PC-3 (cell line): ENCODE results near the gene IL1B. TPM values are rescaled to one million over a fixed set of nuclear protein-coding genes. Genes with fewer than 3 reads are reported as not detected.

Source experiments
- ATAC-seq: fragments of 200-7000 bp; cut with Tn5 transposase; 2 replicates; pipeline ENCODE4 v1.9.1; 2020; ENCODE audit warnings: mild to moderate bottlenecking, moderate library complexity
- BruUV-seq: library from RNA; stranded (reverse); fragments of 400-500 nt; replicated peaks from 2 replicates; lab custom pipeline; 2021; lab: Mats Ljungman, UMichigan
- CTCF ChIA-PET: fragments of 300-600 bp; sonication (Branson Sonifier 250); formaldehyde crosslinking; loops from one replicate; lab custom pipeline; 2022; ENCODE audit warnings: antibody characterized with exemption; lab: Charles Lee
- POLR2A ChIA-PET: fragments of 300-600 bp; sonication (Branson Sonifier 250); formaldehyde crosslinking; loops from one replicate; lab custom pipeline; 2022; ENCODE audit warnings: antibody characterized with exemption; ENCODE audit not compliant: unreplicated experiment; lab: Charles Lee
- DNase-seq: peaks from one replicate; pipeline ENCODE4 v3.0.0-alpha.2; 2015
- H2AFZ ChIP-seq: fragments of 300-600 bp; sonication (generic); 2 replicates; pipeline ENCODE4 v1.6.0; 2016; ENCODE audit warnings: antibody characterized with exemption, low read length
- H3F3A ChIP-seq: fragments of 300-600 bp; sonication (generic); one replicate; pipeline ENCODE4 v1.6.0; 2017; ENCODE audit warnings: antibody characterized with exemption, low read length, control low read depth, mild to moderate bottlenecking; ENCODE audit not compliant: unreplicated experiment
- H3K27ac ChIP-seq: fragments of 300-600 bp; sonication (generic); 2 replicates; pipeline ENCODE4 v1.5.1; 2016; ENCODE audit warnings: mild to moderate bottlenecking, low read length
- H3K27me3 ChIP-seq: fragments of 300-600 bp; sonication (generic); 2 replicates; pipeline ENCODE4 v1.6.1; 2016; ENCODE audit warnings: low read length, mixed read lengths
- H3K36me3 ChIP-seq: fragments of 300-600 bp; sonication (generic); 2 replicates; pipeline ENCODE4 v1.6.1; 2016; ENCODE audit warnings: low read depth, mixed run types, low read length, mixed read lengths
- H3K4me1 ChIP-seq: fragments of 300-600 bp; sonication (generic); 2 replicates; pipeline ENCODE4 v1.5.1; 2016; ENCODE audit warnings: low read length; ENCODE audit not compliant: insufficient read depth
- H3K4me2 ChIP-seq: fragments of 300-600 bp; sonication (generic); 2 replicates; pipeline ENCODE4 v1.6.0; 2016; ENCODE audit warnings: low read length
- H3K4me3 ChIP-seq: fragments of 300-600 bp; sonication (generic); 2 replicates; pipeline ENCODE4 v1.5.1; 2016; ENCODE audit warnings: mild to moderate bottlenecking, low read length, mixed read lengths
- H3K79me2 ChIP-seq: fragments of 300-600 bp; sonication (generic); 2 replicates; pipeline ENCODE4 v1.6.1; 2017; ENCODE audit warnings: low read length, mixed read lengths
- H3K9ac ChIP-seq: fragments of 300-600 bp; sonication (generic); 2 replicates; pipeline ENCODE4 v1.6.0; 2016; ENCODE audit warnings: mild to moderate bottlenecking, low read length
- H3K9me2 ChIP-seq: fragments of 300-600 bp; sonication (generic); replicated peaks from 2 replicates; pipeline ENCODE4 v1.6.1; 2016; ENCODE audit warnings: mixed run types, low read length, mixed read lengths
- H3K9me3 ChIP-seq: fragments of 300-600 bp; sonication (generic); 2 replicates; pipeline ENCODE4 v1.6.1; 2016; ENCODE audit warnings: low read length, mixed read lengths
- H4K20me1 ChIP-seq: fragments of 300-600 bp; sonication (generic); 2 replicates; pipeline ENCODE4 v1.6.1; 2016; ENCODE audit warnings: low read length, mixed read lengths
- CTCF ChIP-seq: fragments of 300-600 bp; sonication (generic); conservative IDR thresholded peaks from 2 replicates; pipeline ENCODE4 v1.5.1; 2017; ENCODE audit warnings: antibody characterized with exemption, low read depth, mild to moderate bottlenecking, low read length
- EZH2 ChIP-seq: fragments of 300-600 bp; sonication (generic); IDR thresholded peaks from one replicate; pipeline ENCODE4 v1.6.1; 2017; ENCODE audit warnings: antibody characterized with exemption, mild to moderate bottlenecking, low read length; ENCODE audit not compliant: unreplicated experiment
- EZH2phosphoT487 ChIP-seq: fragments of 300-600 bp; sonication (generic); IDR thresholded peaks from 2 replicates; pipeline ENCODE4 v1.6.1; 2018; ENCODE audit warnings: mild to moderate bottlenecking, antibody characterized with exemption, low read length, borderline replicate concordance
- intact Hi-C: fragments of 100-400 bp; cut with micrococcal nuclease; formaldehyde crosslinking; loops from 2 replicates; pipeline ENCODE4 v1.9.0; 2023
- total RNA-seq: library from RNA; depleted of rRNA; stranded (reverse); fragments of >200 nt; gene quantifications from 2 replicates; pipeline ENCODE4 v1.2.3, GENCODE V29; 2014

The IL1B gene
- total RNA-seq, 1 experiment from 2014 or later, result 67.5 TPM

DNA sequence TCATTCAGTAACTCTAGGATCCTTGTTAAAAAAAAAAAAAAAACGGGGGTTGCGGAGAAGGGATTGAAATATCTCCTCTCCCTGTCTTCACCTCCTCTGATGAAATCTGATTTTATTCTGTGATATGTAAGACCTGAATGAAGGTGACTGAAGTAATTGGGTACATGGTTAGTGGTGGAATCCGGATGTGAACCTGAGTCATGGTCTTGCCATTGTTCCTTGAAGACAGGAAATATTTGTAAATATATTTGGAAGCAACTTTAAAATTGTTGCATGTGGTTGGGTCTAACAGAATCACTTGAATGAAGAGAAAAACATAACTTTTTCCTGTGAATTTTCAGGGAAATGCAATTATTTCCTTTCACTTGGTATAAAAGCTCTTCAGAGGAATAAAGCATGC, 49.3 kb downstream of the IL1B start:
- peak; percentile 53 for DNase-seq
- no peaks in the 10 kb centered on the region for H3K9me3 ChIP-seq
- no peak overlapping the region for H3K4me3 ChIP-seq
- POLR2A ChIA-PET, result no interaction called here
- no peaks in the 10 kb centered on the region for H3K27me3 ChIP-seq
- no peak for TF ChIP-seq CTCF
- no peak for TF ChIP-seq EZH2phosphoT487
- no peak for TF ChIP-seq EZH2
- H3K4me2 ChIP-seq, result peak overlapping the region; percentile 13; the same call in 1 of the 2 replicates
- 0 out of 2 replicates have a peak, but pooled peaks have one; percentile 16 for ATAC-seq
- no peak overlapping the region for H2AFZ ChIP-seq
- CTCF ChIA-PET, result no interaction called here
- H4K20me1 ChIP-seq, result no peaks in the 10 kb centered on the region
- no TSS peak for BruUV-seq
- no peaks in the 10 kb centered on the region for H3K79me2 ChIP-seq
- no peak overlapping the region for H3K27ac ChIP-seq
- intact Hi-C loops, result no loop called here
- peaks cover 26% of the 10 kb centered on the region for H3K4me1 ChIP-seq
- H3K9me2 ChIP-seq, result no peaks in the 10 kb centered on the region
- no peaks in the 10 kb centered on the region for H3K36me3 ChIP-seq
- H3F3A ChIP-seq, result no peaks in the 10 kb centered on the region
- H3K9ac ChIP-seq, result no peak overlapping the region

- Histone ChIP-seq H3K27me3 (no peaks in the 10 kb centered on the region), H3F3A (no peaks in the 10 kb centered on the region), H4K20me1 (no peaks in the 10 kb centered on the region), H3K4me1 (peaks cover 26% of the 10 kb centered on the region), H3K79me2 (no peaks in the 10 kb centered on the region), H3K9me3 (no peaks in the 10 kb centered on the region), H3K27ac (peak within 1 kb of the TSS; percentile 30; the same call in 1 of the 2 replicates), H3K4me2 (peak within 1 kb of the TSS; percentile 71), H3K9me2 (no peaks in the 10 kb centered on the region), H2AFZ (peak within 1 kb of the TSS; percentile 51; the same call in 1 of the 2 replicates), H3K4me3 (peak within 1 kb of the TSS; percentile 25; the same call in 1 of the 2 replicates), H3K9ac (no peak within 1 kb of the TSS), H3K36me3 (no peaks in the 10 kb centered on the region)
- CTCF ChIA-PET, result interaction anchor here (0.6 to 0.7 kb wide), 2 partner anchors 102 to 157 kb away, joined by 3 read pairs; no protein-coding TSS in a partner anchor
- BruUV-seq, result no TSS peak
- no peak for TF ChIP-seq CTCF
- TF ChIP-seq EZH2phosphoT487, result no peak
- no peak for TF ChIP-seq EZH2
- POLR2A ChIA-PET, result no interaction called here
- intact Hi-C loops, result no loop called here
- peak; percentile 84 for DNase-seq
- ATAC-seq, result peak; percentile 97
Measured at GRCh38 chr2:112784199-112785189, 52.1 kb downstream of the IL1B start, which contains the start of gene IL1A. Gene IL1A, minus strand, starts transcription at chr2:112784493. Its CDS starts 723 bp downstream, at chr2:112783770.
